HG03439 (cell line): ENCODE results near the gene ARR3.
A peak's percentile ranks its signal among the peaks of the same experiment; 100 is the strongest.
"Not testable (repeated sequence)": the region's sequence is repeated elsewhere in the genome, so short reads cannot be mapped to it uniquely, and the experiment has no call there.

Source experiments
- ATAC-seq: cut with Tn5 transposase; IDR thresholded peaks from one replicate; pipeline ENCODE4 v1.9.1; 2021; ENCODE audit warnings: mild to moderate bottlenecking, moderate library complexity; ENCODE audit not compliant: unreplicated experiment

ARR3 gene

GRCh38 chrX:70268034-70268433 is at the start of gene ARR3:
TSS of gene ARR3 (plus strand) at chrX:70268334. CDS start at chrX:70269386, 1,052 bp downstream.
- ATAC-seq: no peak

- ATAC-seq: no peak
Observed at GRCh38 chrX:70219938-70220764, 48.0 kb upstream of the ARR3 start.

GRCh38 chrX:70226048-70226447 is 42.1 kb upstream of the ARR3 start:
- ATAC-seq: no peak

GRCh38 chrX:70226687-70227086 is 41.4 kb upstream of the ARR3 start:
- no peak for ATAC-seq

DNA sequence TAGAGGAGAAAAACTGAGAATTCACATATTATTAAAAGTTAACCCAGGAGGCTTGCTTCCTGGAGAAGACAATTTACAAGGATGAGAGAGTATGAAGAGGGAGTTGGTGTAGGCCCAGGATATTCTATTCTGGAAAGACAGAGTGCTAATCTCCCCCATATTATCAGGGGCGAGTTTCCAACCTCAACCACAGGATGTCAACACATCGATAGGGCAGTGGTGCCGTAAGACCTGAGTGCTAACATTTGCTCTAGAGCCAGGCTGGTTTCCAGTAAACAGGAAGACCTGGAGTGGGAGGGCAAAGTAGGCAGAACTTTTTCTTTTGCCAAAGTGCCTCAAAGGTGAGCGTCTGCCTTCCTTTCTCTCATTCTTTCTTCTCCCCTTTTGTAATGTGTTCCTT is 36.5 kb upstream of the ARR3 start:
- ATAC-seq: no peak

DNA sequence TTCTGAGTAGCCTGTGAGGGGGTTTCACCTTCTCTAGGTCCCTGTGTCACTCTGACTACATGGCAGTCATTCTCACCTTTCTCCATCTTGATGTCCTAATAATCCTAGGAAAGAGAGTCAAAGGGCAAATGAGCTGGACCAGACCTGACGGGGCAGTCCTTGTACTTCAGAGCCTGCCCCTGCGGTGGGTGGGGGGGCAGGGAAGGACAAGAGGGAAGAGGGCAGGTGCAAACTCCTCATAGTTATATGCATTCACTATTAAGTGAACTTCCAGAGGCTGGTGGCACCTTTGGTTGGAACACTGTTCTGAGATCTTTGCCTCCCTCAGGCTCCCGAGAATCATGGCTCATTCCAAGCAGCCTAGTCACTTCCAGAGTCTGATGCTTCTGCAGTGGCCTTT is 33.8 kb upstream of the ARR3 start, which contains the start of gene AWAT1:
Gene AWAT1 (plus strand): TSS at position 301 of the 400 bp plus-strand sequence. CDS start 41 bp downstream, at position 342.
- ATAC-seq: no peak

- ATAC-seq: no peak
Observed at GRCh38 chrX:70240751-70241150, 27.4 kb upstream of the ARR3 start.

DNA sequence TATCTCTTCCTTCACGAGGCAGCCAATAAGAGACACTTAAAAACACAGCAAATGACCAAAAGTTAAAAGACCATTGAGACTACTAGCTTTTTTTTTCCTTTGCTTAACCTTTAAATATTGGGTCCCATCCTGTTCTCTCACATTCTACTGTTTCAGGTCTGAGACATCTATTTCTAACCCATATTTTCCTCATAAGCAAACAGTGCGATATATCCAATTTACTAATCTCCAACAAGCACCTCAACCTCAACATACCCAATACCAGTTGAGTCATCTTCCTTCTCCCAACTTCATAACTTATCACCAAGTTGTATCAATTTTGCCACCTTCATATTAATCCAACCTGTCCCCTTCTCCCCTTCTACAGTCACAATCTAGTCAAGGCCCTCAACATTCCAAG is 26.6 kb upstream of the ARR3 start:
- no peak for ATAC-seq

- not testable (repeated sequence) for ATAC-seq
Observed at GRCh38 chrX:70243601-70244000, 24.5 kb upstream of the ARR3 start.

DNA sequence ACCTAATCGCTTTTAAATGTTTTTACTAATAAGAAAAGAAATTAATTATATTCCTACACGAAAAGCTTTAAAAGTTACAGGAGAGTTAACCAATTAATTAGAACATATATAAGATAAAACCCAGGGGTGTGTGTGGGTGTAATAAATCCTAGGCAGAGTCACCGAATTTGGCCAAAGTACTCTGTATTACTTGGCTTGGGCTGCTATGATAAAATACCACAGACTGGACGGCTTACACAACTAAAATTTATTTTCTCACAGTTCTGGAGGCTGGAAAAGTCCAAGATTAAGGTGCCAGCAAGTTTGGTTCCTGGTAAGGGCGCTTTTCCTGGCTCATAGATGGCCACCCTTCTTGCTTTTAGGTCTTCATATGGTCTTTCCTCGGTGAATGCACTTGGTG is 23.3 kb upstream of the ARR3 start:
- no peak for ATAC-seq

- no peak for ATAC-seq
Observed at GRCh38 chrX:70247252-70247651, 20.9 kb upstream of the ARR3 start.

GRCh38 chrX:70252491-70252890 is 15.6 kb upstream of the ARR3 start:
- no peak for ATAC-seq

DNA sequence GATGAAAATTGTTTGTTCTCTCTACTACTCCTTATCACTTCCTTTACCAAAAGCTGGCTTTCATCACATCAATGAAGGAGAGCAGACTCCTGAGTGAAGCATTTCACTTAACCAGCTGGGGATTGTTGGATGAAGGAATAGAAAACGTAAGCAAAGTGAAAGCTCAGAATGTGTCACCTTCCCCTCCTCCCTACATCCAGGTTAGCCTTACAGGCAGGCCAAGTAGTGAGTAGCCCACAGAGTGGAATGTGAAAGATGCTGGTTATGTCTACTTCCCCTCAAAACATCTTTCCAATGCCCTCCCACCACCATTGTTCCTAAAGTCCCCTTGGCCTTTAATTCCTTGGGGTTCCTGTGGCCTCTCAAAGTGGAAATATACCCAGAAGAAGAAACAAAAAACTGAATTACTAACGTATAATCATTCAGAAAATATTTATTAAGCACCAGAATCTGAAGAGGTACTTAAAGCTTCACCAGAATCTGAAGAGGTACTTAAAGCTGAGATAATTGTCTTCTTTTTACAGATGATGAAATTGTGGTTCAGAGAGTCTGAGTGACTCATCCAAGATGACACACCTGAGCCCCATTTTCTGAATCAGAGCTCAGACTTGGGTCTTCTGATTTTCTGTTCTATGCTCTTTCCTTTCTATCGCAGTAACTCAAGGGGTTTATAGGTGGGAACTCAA is 14.6 kb upstream of the ARR3 start:
- no peak for ATAC-seq

DNA sequence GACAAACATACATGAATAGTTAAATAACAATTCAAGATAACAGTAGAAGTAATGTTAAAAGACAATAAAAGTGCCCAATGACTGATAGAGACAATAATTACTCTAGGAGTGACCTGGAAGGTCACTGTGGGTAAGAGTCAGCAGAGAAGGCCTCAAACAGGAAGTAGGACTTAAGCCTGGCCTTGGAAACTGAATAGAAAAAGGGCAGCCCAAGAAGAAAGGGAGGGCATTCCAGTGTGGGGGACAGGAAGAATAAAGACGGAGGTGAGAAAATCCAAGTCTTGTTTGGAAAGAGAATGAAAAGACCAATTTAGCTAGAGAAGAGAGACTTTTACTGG is 14.1 kb upstream of the ARR3 start:
- no peak for ATAC-seq

GRCh38 chrX:70254909-70255308 is 13.2 kb upstream of the ARR3 start:
- no peak for ATAC-seq

DNA sequence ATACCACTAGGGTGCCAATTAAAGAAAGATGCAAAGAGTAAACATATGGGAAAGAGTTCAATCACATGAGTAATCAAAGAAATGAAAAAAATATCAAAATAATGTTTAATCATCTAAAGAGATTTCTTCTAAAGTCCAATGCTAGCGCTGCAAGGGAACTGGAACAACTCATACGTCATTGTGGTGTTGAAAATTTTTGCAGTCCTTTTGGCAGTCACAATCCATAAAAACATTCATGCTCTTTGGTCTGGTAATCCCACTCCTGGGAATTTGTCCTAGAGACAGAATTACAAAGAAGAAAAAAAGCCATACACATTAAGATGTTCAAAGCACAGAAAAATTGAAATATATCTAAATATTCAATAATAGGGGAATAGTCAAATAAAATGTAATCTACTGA is 12.7 kb upstream of the ARR3 start:
- no peak for ATAC-seq

DNA sequence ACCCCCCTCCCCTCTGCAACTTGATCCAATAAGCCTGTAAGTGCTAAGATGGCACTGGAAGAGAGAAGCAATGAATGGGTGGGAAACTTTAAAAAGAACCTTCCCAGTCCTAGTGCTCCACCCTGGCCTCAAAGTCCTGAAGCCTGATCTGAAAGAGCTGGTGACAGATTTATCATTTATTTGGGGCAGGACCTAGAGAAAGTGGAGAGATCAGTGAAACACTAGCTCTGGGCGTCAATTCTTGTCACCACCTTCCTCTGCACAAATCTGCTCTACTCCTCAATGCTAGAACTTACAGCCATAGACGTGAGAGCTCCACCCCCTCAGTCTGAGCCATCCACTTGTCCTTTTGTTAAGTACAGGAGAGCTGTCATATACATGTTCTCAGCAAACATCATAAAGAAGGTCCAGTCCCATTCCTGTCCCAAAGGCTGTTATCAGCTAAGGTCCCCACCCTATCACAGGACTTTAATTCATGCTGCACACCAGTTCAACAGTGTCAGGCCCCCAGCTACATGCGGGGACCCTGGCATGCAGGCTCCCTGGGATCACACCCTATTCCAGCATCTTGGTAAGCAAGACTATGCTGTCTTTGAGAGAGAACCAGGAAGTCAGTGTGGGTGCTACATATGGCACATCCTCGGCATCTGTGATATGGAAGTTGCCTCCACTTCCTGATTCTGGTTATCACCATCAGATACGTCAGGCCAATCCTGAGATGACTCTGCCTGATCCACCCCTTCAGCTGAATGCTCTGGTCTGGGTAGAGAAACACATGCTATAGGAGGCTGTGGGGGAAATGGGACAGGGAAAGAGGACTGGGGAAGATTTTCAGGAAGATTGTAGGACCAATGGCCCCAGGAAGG is 10.5 kb upstream of the ARR3 start:
- ATAC-seq: no peak

GRCh38 chrX:70260104-70260503 is 8.0 kb upstream of the ARR3 start, which contains the start of gene P2RY4:
TSS of gene P2RY4 (minus strand) at chrX:70260204. CDS start at chrX:70259624, 580 bp downstream.
- ATAC-seq: no peak

DNA sequence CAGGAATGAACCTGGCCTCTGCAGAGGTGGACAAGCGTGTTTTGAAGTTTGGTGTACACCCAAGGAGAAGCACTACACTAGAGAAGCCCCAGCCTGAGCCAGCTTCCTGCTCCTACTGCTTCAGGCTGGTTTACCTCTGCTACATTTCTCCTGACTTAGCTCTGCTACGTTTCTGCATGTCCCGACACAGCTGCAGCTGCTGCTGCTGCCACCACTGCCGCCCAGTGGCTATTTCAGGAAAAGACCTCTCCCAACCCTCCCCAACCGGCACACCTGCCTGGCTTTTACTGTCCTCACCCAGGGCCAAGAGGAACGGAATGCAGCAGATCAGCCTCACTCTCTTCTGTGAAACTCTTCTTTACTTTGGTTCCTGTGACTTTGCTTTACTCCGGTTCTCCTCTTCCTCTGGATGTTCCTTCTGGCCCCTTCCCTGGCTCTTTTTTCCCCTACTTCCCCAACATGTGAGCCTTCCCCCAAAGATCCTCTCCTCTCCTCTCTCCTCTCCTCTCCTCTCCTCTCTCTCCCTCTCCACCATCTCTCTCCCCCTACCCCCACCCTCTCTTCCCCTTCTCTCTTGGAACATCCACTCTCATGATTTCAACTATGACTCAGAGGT is 5.1 kb upstream of the ARR3 start:
- ATAC-seq: peak; percentile 58

- ATAC-seq: no peak
Observed at GRCh38 chrX:70264784-70265183, 3.4 kb upstream of the ARR3 start.

DNA sequence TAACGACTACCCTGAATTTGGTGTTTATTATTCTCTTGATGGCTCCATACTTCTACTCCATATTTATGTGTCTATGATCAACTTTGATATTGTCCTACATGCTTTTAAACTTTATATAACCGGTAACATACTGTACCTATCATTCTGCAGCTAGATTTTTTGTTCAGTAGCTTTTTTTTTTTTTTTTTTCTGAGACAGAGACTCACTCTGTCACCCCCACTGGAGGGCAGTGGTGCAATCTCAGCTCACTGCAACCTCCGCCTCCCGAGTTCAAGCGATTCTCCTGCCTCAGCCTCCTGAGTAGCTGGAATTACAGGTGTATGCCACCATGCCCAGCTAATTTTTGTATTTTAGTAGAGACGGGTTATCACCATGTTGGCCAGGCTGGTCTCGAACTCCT is 5.9 kb downstream of the ARR3 start:
- not testable (repeated sequence) for ATAC-seq
